ENCODE results near the gene XYLT2.

DNA sequence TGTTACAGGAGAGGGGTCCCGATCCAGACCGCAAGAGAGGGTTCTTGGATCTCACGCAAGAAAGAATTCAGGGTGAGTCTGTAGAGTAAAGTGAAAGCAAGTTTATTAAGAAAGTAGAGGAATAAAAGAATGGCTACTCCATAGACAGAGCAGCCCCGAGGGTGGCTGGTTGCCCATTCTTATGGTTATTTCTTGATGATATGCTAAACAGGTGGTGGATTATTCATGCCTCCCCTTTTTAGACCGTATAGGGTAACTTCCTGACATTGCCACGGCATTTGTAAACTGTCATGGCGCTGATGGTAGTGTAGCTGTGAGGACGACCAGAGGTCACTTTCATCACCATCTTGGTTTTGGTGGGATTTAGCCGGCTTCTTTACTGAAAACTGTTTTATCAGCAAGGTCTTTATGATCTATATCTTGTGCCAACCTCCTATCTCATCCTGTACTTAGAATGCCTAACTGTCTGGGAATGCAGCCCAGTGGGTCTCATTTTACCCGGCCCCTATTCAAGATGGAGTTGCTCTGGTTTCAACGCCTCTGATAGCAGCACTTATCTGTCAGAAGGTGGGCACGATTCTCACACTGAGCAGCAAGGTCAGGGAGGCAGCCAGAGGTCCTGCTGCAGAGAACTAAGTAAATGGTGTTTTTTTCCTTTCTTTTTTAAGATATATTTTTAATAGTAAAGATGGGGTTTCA is 26.5 kb upstream of the XYLT2 start:
- TF ChIP-seq, protein P1, sequence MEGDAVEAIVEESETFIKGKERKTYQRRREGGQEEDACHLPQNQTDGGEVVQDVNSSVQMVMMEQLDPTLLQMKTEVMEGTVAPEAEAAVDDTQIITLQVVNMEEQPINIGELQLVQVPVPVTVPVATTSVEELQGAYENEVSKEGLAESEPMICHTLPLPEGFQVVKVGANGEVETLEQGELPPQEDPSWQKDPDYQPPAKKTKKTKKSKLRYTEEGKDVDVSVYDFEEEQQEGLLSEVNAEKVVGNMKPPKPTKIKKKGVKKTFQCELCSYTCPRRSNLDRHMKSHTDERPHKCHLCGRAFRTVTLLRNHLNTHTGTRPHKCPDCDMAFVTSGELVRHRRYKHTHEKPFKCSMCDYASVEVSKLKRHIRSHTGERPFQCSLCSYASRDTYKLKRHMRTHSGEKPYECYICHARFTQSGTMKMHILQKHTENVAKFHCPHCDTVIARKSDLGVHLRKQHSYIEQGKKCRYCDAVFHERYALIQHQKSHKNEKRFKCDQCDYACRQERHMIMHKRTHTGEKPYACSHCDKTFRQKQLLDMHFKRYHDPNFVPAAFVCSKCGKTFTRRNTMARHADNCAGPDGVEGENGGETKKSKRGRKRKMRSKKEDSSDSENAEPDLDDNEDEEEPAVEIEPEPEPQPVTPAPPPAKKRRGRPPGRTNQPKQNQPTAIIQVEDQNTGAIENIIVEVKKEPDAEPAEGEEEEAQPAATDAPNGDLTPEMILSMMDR (conservative IDR thresholded peaks at IDR 0.05 in 1 of 2, IDR thresholded peaks at IDR 0.05 in 1 of 2; ENCODE audit: extremely low read depth in 1 of 2, insufficient read depth in 1 of 2, low read depth in 1 of 2, low read length in 2 of 2): no peak
- no peak for TF ChIP-seq EZH2 (IDR thresholded peaks at IDR 0.05; ENCODE audit: borderline replicate concordance, low read length)
